Kidney (tissue), 14 donors: ENCODE results near the gene FN1. TPM values are rescaled to one million over a fixed set of nuclear protein-coding genes. Genes with fewer than 3 reads are reported as not detected.
A peak's percentile ranks its signal among the peaks of the same experiment; 100 is the strongest.

Source experiments
- DNase-seq, 5 donors: peaks; one replicate each; pipeline ENCODE4 v3.0.0-alpha.2; 2013 to 2020
- FAIRE-seq: peaks from 2 replicates; lab custom pipeline; 2012; peaks lifted over from hg19 to GRCh38; lab: Jason Lieb, UNC
- H3K27ac ChIP-seq, 2 donors: one replicate each; pipeline ENCODE4 v1.7.0; 2013; ENCODE audit warnings: low read depth in 2 of 2, low read length in 2 of 2, inconsistent platforms in 1 of 2
- H3K27me3 ChIP-seq: one replicate; pipeline ENCODE4 v1.7.1; 2013; ENCODE audit warnings: low read length, inconsistent platforms; ENCODE audit not compliant: control insufficient read depth, insufficient read depth
- H3K36me3 ChIP-seq, 3 donors: one replicate each; pipeline versions ENCODE4 v1.7.0 to v1.7.1; 2013; ENCODE audit warnings: low read length in 3 of 3, control low read depth in 1 of 3, inconsistent platforms in 1 of 3; ENCODE audit not compliant: insufficient read depth in 3 of 3, control insufficient read depth in 2 of 3
- H3K4me1 ChIP-seq, 3 donors: one replicate each; pipeline versions ENCODE4 v1.7.0 to v1.7.1; 2013; ENCODE audit warnings: low read length in 3 of 3, inconsistent platforms in 1 of 3, low read depth in 1 of 3; ENCODE audit not compliant: control insufficient read depth in 2 of 3, insufficient read depth in 2 of 3
- H3K4me3 ChIP-seq, 3 donors: one replicate each; pipeline versions ENCODE4 v1.7.0 to v1.8.1; 2013; ENCODE audit warnings: low read length in 3 of 3, control low read depth in 1 of 3, inconsistent platforms in 1 of 3
- H3K9ac ChIP-seq, 3 donors: one replicate each; pipeline versions ENCODE4 v1.7.0 to v1.7.1; 2013; ENCODE audit warnings: low read length in 3 of 3, control low read depth in 1 of 3, inconsistent platforms in 1 of 3
- H3K9me3 ChIP-seq, 3 donors: one replicate each; pipeline versions ENCODE4 v1.7.0 to v1.7.1; 2013; ENCODE audit warnings: low read length in 3 of 3, control low read depth in 1 of 3, inconsistent platforms in 1 of 3; ENCODE audit not compliant: control insufficient read depth in 2 of 3, insufficient read depth in 1 of 3
- CTCF ChIP-seq: IDR thresholded peaks from 3 replicates; pipeline ENCODE4 v1.5.1; 2012; ENCODE audit warnings: mild to moderate bottlenecking, moderate library complexity, borderline replicate concordance; ENCODE audit not compliant: insufficient read depth; ENCODE audit errors: extremely low read depth
- intact Hi-C: fragments of 100-400 bp; cut with DNase I; formaldehyde crosslinking; loops from one replicate; pipeline ENCODE4 v1.11.1; 2022
- polyA plus RNA-seq: library from polyadenylated mRNA; stranded (reverse); fragments of 350-450 nt; fragmentation: Illumina TruSeq; extraction: RNeasy Lipid Tissue Mini Kit (QIAGEN cat#74804); gene quantifications from one replicate; pipeline ENCODE4 v1.2.3, GENCODE V29; 2014; ENCODE audit warnings: low read depth, low replicate concordance; ENCODE audit not compliant: insufficient read depth
- total RNA-seq: library from RNA; stranded (reverse); fragmentation: NEBNext Ultra II Directional; extraction: Animal tissue kit (Norgen Biotek cat#: 25700); gene quantifications from one replicate; pipeline ENCODE4 v1.2.1, GENCODE V29; 2021
- donor health status: control.
- donor health status: control.
- donor health status: control.
- donor health status: control.
- donor health status: control.
- donor health status: DM: yes; HTN: yes; CAD: no.
- donor health status: Normal renal cell carcinoma (clear cell type).

Gene FN1
- total and polyA plus RNA-seq, 2 donors from 2014 or later: 92.1 to 289 TPM

GRCh38 chr2:215437614-215438013 lies 1.7 kb upstream of the FN1 start:
- Histone ChIP-seq H3K9ac (peak overlapping the region in 1 of 3 donors; percentile 27), H3K27ac (no peak overlapping the region), H3K27me3 (no peaks in the 10 kb centered on the region), H3K4me1 (peaks cover 0 to 7% (median 4%) of the 10 kb centered on the region in 3 donors), H3K4me3 (no peak overlapping the region), H3K9me3 (no peaks in the 10 kb centered on the region), H3K36me3 (peaks cover 0 to 4% (median 0%) of the 10 kb centered on the region in 3 donors)
- no peak for FAIRE-seq
- DNase-seq: no peak
- intact Hi-C loops: no loop called here
- TF ChIP-seq CTCF: no peak

GRCh38 chr2:215436705-215437565 lies 1.1 kb upstream of the FN1 start:
- Histone ChIP-seq H3K9me3 (no peaks in the 10 kb centered on the region), H3K27me3 (no peaks in the 10 kb centered on the region), H3K4me3 (peak overlapping the region; percentile 54 to 82 (median 64)), H3K9ac (peak overlapping the region; percentile 46 to 70 (median 54)), H3K27ac (peak overlapping the region; percentile 67 to 90), H3K4me1 (peaks cover 0 to 7% (median 4%) of the 10 kb centered on the region in 3 donors), H3K36me3 (peaks cover 0 to 4% (median 0%) of the 10 kb centered on the region in 3 donors)
- FAIRE-seq: no peak
- TF ChIP-seq CTCF: no peak
- intact Hi-C loops: no loop called here
- DNase-seq: peak in 2 of 5 donors; percentile 40 to 49

- DNase-seq: peak in 4 of 5 donors; percentile 70 to 88 (median 78)
Observed at GRCh38 chr2:215435280-215435869, 493 bp downstream of the FN1 start.

More at GRCh38 chr2:215435280-215435869, 493 bp downstream of the FN1 start:
- FAIRE-seq: no peak
- intact Hi-C loops: no loop called here
- TF ChIP-seq CTCF: no peak
- peaks cover 0 to 4% (median 0%) of the 10 kb centered on the region in 3 donors for H3K36me3 ChIP-seq
- no peak overlapping the region for H3K27ac ChIP-seq
- H3K4me1 ChIP-seq: peaks cover 0 to 7% (median 4%) of the 10 kb centered on the region in 3 donors
- H3K27me3 ChIP-seq: no peaks in the 10 kb centered on the region
- no peaks in the 10 kb centered on the region for H3K9me3 ChIP-seq
- peak overlapping the region in 2 of 3 donors; percentile 41 to 63 for H3K9ac ChIP-seq
- peak overlapping the region; percentile 53 to 84 (median 60) for H3K4me3 ChIP-seq
